ENCODE data around the gene TCN2.
A peak's percentile ranks its signal among the peaks of the same experiment; 100 is the strongest.

Gene TCN2

GRCh38 chr22:30667494-30668385, 60.8 kb downstream of the TCN2 start, which contains the start of gene DUSP18 (continued):
- TF ChIP-seq, protein P1, sequence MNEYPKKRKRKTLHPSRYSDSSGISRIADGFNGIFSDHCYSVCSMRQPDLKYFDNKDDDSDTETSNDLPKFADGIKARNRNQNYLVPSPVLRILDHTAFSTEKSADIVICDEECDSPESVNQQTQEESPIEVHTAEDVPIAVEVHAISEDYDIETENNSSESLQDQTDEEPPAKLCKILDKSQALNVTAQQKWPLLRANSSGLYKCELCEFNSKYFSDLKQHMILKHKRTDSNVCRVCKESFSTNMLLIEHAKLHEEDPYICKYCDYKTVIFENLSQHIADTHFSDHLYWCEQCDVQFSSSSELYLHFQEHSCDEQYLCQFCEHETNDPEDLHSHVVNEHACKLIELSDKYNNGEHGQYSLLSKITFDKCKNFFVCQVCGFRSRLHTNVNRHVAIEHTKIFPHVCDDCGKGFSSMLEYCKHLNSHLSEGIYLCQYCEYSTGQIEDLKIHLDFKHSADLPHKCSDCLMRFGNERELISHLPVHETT (tag by site-specific recombination; IDR thresholded peaks at IDR 0.05) = no peak
- TF ChIP-seq ZNF394 (tag by site-specific recombination; IDR thresholded peaks at IDR 0.05; ENCODE audit: borderline replicate concordance) = peak; percentile 35; the same call in 1 of the 2 replicates
- TF ChIP-seq ZNF266 (tag by site-specific recombination; IDR thresholded peaks at IDR 0.05; ENCODE audit: low read depth) = no peak
- TF ChIP-seq, protein P2, sequence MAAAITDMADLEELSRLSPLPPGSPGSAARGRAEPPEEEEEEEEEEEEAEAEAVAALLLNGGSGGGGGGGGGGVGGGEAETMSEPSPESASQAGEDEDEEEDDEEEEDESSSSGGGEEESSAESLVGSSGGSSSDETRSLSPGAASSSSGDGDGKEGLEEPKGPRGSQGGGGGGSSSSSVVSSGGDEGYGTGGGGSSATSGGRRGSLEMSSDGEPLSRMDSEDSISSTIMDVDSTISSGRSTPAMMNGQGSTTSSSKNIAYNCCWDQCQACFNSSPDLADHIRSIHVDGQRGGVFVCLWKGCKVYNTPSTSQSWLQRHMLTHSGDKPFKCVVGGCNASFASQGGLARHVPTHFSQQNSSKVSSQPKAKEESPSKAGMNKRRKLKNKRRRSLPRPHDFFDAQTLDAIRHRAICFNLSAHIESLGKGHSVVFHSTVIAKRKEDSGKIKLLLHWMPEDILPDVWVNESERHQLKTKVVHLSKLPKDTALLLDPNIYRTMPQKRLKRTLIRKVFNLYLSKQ (tag by site-specific recombination; IDR thresholded peaks at IDR 0.05; ENCODE audit: borderline replicate concordance) = no peak
- peak; percentile 83 for TF ChIP-seq KLF1 (tag by site-specific recombination; IDR thresholded peaks at IDR 0.05)
- TF ChIP-seq ZNF311 (tag by site-specific recombination; IDR thresholded peaks at IDR 0.05; ENCODE audit: borderline replicate concordance) = no peak
- TF ChIP-seq, protein P3, sequence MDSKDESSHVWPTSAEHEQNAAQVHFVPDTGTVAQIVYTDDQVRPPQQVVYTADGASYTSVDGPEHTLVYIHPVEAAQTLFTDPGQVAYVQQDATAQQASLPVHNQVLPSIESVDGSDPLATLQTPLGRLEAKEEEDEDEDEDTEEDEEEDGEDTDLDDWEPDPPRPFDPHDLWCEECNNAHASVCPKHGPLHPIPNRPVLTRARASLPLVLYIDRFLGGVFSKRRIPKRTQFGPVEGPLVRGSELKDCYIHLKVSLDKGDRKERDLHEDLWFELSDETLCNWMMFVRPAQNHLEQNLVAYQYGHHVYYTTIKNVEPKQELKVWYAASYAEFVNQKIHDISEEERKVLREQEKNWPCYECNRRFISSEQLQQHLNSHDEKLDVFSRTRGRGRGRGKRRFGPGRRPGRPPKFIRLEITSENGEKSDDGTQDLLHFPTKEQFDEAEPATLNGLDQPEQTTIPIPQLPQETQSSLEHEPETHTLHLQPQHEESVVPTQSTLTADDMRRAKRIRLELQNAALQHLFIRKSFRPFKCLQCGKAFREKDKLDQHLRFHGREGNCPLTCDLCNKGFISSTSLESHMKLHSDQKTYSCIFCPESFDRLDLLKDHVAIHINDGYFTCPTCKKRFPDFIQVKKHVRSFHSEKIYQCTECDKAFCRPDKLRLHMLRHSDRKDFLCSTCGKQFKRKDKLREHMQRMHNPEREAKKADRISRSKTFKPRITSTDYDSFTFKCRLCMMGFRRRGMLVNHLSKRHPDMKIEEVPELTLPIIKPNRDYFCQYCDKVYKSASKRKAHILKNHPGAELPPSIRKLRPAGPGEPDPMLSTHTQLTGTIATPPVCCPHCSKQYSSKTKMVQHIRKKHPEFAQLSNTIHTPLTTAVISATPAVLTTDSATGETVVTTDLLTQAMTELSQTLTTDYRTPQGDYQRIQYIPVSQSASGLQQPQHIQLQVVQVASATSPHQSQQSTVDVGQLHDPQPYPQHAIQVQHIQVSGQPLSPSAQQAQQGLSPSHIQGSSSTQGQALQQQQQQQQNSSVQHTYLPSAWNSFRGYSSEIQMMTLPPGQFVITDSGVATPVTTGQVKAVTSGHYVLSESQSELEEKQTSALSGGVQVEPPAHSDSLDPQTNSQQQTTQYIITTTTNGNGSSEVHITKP (tag by site-specific recombination; IDR thresholded peaks at IDR 0.05) = peak; percentile 90
- no peak for TF ChIP-seq ZNF623 (tag by site-specific recombination; IDR thresholded peaks at IDR 0.05)
- TF ChIP-seq ZNF555 (tag by site-specific recombination; conservative IDR thresholded peaks at IDR 0.05) = no peak
- no peak for TF ChIP-seq EGR2 (tag by site-specific recombination; IDR thresholded peaks at IDR 0.05; ENCODE audit: low read depth)
- peak; percentile 70 for TF ChIP-seq ZBTB20 (tag by site-specific recombination; IDR thresholded peaks at IDR 0.05)
- TF ChIP-seq ZNF433 (tag by site-specific recombination; IDR thresholded peaks at IDR 0.05; ENCODE audit: low read depth) = no peak
- TF ChIP-seq SCRT1 (tag by site-specific recombination; IDR thresholded peaks at IDR 0.05; ENCODE audit: borderline replicate concordance) = no peak
- TF ChIP-seq ZSCAN30 (tag by site-specific recombination; IDR thresholded peaks at IDR 0.05) = no peak
- no peak for TF ChIP-seq ZNF571 (tag by site-specific recombination; IDR thresholded peaks at IDR 0.05)
- TF ChIP-seq ZNF580 (tag by site-specific recombination; IDR thresholded peaks at IDR 0.05) = no peak
- TF ChIP-seq, protein P4, sequence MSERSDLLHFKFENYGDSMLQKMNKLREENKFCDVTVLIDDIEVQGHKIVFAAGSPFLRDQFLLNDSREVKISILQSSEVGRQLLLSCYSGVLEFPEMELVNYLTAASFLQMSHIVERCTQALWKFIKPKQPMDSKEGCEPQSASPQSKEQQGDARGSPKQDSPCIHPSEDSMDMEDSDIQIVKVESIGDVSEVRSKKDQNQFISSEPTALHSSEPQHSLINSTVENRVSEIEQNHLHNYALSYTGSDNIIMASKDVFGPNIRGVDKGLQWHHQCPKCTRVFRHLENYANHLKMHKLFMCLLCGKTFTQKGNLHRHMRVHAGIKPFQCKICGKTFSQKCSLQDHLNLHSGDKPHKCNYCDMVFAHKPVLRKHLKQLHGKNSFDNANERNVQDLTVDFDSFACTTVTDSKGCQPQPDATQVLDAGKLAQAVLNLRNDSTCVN (tag by site-specific recombination; optimal IDR thresholded peaks at IDR 0.05) = peak; percentile 92
- TF ChIP-seq ZSCAN4 (tag by site-specific recombination; IDR thresholded peaks at IDR 0.05) = no peak; the same call in 1 of the 2 replicates
- TF ChIP-seq KLF9 (tag by site-specific recombination; IDR thresholded peaks at IDR 0.05; ENCODE audit: low read depth) = peak; percentile 95
- no peak for TF ChIP-seq ZFP41 (tag by site-specific recombination; IDR thresholded peaks at IDR 0.05; ENCODE audit: borderline replicate concordance)
- TF ChIP-seq ZNF777 (tag by site-specific recombination; IDR thresholded peaks at IDR 0.05; ENCODE audit: borderline replicate concordance) = peak; percentile 81
- TF ChIP-seq, protein P5, sequence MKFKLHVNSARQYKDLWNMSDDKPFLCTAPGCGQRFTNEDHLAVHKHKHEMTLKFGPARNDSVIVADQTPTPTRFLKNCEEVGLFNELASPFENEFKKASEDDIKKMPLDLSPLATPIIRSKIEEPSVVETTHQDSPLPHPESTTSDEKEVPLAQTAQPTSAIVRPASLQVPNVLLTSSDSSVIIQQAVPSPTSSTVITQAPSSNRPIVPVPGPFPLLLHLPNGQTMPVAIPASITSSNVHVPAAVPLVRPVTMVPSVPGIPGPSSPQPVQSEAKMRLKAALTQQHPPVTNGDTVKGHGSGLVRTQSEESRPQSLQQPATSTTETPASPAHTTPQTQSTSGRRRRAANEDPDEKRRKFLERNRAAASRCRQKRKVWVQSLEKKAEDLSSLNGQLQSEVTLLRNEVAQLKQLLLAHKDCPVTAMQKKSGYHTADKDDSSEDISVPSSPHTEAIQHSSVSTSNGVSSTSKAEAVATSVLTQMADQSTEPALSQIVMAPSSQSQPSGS (tag by site-specific recombination; IDR thresholded peaks at IDR 0.05; ENCODE audit: low read depth) = no peak
- TF ChIP-seq KLF7 (tag by site-specific recombination; IDR thresholded peaks at IDR 0.05; ENCODE audit: borderline replicate concordance) = peak; percentile 53
- TF ChIP-seq, protein P6, sequence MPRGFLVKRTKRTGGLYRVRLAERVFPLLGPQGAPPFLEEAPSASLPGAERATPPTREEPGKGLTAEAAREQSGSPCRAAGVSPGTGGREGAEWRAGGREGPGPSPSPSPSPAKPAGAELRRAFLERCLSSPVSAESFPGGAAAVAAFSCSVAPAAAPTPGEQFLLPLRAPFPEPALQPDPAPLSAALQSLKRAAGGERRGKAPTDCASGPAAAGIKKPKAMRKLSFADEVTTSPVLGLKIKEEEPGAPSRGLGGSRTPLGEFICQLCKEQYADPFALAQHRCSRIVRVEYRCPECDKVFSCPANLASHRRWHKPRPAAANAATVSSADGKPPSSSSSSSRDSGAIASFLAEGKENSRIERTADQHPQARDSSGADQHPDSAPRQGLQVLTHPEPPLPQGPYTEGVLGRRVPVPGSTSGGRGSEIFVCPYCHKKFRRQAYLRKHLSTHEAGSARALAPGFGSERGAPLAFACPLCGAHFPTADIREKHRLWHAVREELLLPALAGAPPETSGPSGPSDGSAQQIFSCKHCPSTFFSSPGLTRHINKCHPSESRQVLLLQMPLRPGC (tag by site-specific recombination; IDR thresholded peaks at IDR 0.05) = peak; percentile 15; the same call in 1 of the 2 replicates
- no peak for TF ChIP-seq ZNF596 (tag by site-specific recombination; IDR thresholded peaks at IDR 0.05)
